Raji (cell line): ENCODE results near the gene PLA2G4B.

Experiments used
- POLR2A ChIP-seq: IDR thresholded peaks from 2 replicates; pipeline ENCODE4 v1.6.1; 2011; ENCODE audit warnings: low read depth, low read length, control low read depth; ENCODE audit not compliant: insufficient read depth

Gene PLA2G4B

DNA sequence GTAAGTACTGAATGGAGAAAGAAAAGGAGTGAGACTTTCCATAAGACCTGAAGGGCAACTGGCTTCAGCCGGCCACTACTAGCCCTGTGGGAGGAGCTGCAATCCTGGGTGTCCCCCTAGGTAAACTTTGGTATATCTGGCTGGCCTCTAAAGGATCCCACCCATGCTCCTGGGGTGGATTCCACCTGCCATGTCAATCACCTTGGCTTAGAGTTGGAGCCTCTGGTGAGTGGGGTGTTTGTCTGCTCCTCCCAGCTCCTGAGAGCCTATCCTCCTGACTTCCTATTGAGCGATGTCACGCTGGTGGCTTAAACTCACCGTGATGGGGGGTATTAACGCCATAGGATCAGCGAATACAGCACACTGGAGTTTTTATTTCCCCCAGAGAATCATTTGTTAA is 52.6 kb downstream of the PLA2G4B start:
- no peak for TF ChIP-seq POLR2A

DNA sequence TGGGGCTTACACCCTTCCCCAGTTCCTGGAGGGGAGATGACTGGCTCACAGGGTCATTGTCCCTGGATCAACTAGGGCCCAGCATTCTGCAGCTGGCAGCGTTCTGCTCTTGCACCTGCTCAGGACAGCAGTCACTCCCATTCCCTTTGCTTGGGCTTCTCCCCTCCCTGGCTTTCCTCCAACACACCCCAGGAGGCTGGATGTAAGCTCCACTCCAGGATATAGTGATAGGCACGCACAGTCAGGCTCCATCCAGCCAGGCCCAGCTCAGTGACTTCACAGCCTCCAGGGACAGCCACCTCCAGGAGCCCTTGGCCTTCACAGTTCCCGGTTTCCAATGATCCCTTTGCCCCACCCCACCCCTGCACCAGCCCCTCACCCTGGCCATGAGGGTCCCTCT is 53.3 kb downstream of the PLA2G4B start:
- TF ChIP-seq POLR2A: no peak

DNA sequence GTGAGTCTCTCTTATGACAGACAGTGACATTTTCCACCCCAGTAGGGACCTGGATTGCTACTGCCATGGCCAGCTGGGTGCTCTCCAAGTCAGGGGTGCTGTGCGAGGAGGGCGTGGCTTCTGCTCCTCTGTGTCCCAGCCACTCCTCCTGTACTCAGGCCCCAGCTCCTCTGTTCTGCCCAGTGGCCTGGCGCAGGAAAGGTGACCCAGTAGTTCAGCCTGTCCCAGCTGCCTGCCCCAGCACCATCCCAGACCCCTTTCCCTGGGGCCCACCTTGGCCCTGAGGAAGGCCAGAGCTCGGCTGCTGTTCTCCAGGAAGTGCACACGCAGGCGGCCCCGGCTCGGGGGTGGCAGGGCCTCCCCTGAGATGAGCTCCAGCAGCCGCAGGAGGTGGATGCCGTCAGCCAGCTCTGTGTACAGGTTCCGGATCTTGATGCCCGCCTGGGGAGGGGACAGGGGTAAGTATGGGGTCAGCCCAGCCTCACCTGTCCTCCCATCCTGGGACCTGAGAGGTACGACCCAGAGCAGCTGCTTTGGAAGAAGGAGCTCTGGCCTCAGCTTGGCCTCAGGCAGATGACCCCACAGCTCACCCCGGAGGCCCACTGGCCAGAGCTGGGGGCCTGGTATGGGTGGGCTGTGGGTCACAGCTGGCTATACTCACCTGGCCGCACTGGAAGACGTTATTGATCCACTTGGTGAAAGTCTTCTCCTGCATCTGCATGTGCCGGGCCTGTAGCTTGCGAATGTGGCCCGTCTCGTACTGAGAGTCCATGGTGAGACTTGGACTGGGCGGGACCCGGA is 54.2 kb downstream of the PLA2G4B start:
- TF ChIP-seq POLR2A: no peak

DNA sequence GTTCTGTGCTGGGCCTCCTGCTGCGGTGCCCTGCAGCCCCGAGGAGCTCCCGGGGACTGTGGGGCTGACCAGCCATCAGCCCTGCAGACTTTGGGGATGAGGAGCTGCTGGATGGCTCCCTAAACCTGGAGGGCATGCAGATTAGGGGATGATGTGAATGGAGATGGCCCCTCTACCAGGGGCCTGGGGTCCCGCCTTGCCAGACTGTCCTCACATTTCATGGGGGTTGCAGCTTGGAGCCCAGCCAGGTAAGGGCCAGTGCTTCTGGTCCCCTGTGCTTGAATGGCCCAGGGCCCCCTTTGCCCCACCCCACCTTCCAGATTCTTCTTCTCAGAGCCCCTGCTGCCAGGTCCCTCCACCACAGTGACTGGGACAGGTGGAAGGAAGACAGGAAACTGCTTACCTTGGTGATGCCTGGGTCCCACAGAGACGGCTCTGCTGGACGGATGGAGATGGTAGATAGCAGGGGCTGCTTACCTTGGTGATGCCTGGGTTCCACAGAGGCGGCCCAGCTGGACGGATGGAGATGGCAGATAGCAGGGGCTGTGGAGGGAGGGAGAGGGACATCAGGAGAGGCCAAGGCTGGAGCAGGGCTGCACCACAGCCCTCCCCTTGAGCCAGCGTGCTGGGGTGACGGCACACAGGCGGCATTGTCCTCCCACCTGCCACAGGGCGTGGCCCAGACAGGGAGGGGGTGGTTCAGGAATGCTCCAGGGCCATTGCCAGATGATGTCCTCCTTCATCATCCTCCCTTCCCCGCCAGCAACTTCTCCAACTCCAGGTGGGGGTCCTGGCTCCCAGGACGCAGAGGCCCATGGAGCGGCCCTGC is 55.0 kb downstream of the PLA2G4B start, which contains the start of gene SPTBN5:
SPTBN5 (minus strand) TSS at position 632 of the 829 bp plus-strand sequence; CDS start at position 76, 556 bp downstream.
- no peak for TF ChIP-seq POLR2A

DNA sequence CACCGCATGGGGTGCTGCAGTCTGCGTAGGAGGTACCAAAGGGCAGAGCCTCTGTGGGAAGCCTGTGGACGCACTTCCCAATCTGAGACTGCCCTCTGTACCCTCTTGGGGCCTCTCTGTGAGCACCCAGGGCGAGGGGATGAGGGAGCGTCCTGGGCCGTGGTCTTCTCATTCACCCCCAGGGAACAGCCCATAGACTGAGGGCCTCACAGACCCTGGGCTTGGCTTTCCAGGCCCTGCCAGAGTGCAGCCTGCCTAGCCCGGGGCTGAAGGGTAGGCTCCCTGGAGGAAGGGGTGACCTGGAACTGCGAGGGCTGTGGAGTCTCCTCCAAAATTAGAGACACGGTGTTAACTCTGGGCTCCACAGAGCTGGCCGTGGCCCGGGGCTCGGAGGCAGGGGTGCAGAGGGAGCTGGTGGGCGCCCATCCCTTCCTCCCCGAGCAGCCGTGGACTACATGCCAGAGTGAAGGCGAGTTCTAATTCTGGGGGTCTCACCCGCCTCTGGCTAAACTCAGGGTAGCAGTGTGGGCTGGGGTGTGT is 55.7 kb downstream of the PLA2G4B start:
- TF ChIP-seq POLR2A: no peak

DNA sequence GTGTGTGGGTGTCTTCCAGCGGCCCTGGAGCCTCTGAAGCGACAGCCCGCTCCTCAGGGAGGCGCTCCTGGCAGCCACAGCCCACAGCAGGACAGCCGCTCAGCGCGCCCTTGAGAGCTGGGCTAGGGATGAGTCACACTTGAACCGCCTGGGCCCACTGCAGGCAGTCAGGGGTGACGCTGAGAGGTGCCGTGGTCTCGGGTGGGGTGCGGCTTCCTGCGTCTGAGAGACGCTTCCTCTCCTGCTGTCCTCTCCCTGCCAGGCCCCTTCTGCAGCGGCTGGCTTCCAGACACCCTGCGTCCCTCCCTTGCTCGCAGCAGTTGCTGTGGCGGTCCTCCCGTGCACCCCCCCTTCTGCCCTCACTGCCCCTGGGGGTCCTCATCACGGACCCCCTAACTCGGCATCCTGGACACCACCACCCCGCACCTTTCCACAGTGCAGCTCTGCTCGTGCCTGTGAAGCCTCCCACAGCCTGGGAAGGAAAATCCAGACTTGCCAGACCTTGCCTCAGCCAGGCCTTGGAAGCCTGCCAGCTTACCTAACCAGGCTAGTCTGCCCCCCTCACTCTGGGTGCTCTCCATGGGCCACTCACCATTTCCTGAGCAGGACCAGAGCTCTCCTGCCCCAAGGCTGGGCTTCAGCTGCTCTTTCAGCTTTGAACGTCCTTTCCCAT is 56.3 kb downstream of the PLA2G4B start:
- no peak for TF ChIP-seq POLR2A

DNA sequence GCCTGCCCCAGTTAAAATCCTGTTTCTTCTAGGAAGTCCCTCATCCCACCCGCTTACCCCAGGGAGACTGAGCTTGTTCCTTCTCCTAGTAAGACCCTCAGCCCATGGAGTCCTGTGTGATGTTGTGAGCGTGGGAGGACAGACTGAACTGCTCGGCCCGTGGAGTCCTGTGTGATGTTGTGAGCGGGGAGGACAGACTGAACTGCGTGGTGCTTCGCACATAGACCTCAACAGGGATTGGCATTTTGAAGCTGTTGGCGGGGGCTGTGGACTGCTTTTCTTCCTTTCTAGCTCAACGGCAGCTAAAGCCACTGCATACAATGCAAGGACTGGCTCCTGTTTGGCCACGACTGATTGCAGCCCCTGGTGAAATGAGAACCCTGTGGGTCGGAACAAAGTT is 56.8 kb downstream of the PLA2G4B start:
- TF ChIP-seq POLR2A: no peak

DNA sequence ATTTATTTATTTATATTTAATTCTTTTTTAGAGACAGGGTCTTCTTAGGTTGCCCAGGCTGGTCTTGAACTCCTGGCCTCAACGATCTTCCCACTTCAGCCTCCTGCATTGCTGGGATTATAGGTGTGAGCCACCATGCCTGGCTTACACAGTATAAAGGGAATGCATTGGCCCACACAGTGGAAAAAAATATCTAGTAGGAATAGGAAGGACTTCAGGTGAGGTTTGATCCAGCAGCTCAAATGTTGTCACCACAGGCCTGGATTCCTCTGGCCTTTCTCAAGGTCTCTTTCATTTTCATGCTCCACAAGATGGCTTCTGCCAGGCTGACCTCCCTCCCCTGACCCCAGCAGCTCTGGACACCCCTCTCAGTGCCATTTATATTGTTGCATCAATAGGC is 57.3 kb downstream of the PLA2G4B start:
- no peak for TF ChIP-seq POLR2A

DNA sequence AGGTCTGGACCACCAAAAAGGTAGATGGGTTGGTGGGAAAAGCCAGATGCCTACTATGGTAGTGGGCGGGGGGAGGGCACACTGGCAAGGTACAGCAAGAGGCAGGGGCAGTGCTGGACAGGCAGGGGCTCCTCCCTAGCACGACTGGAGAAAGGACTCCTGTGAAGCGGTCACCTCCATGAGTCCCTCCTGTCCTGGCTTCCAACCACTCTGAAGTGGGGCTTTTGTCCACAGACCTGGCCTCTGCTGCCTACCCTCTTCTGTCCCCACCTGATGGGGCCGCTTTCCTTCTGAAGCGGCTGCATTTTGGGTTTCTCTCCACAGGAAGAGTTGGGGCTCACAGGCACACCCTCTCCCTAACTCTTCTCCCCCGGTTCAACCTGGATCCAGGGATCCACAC is 57.9 kb downstream of the PLA2G4B start:
- no peak for TF ChIP-seq POLR2A

DNA sequence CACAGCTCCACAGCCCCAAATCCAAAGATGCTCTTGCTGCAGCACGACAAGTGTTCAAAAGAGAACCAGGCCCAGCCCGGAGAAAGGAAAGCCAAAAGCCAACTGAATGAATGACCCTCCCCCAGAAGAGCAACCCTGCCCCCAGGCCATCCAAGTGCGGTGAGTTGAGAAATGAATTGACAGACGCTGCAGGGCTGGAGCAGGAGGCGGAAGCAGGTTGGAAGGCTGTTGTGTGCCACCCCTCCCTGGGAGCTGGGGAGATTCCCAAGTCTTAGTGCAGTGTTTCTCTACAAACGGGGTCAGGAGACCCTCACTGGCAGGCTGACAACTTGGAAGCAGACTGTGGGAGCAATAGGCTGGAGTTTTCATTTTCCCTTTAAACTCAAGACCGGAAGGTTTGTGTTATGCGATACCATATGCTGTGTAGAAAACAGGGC is 58.7 kb downstream of the PLA2G4B start:
- no peak for TF ChIP-seq POLR2A
